Nephron (organoid): ENCODE measurements around the gene PROX2.

Experiments used
- H3K27ac Mint-ChIP-seq, 3 experiments: 2 replicates each; pipeline ENCODE4 v1.8.0; 2020; ENCODE audit warnings: mixed read lengths in 3 of 3, mild to moderate bottlenecking in 2 of 3, moderate library complexity in 1 of 3
- H3K27me3 Mint-ChIP-seq: 2 replicates; pipeline ENCODE4 v1.8.0; 2021; ENCODE audit warnings: low read depth, mild to moderate bottlenecking, moderate library complexity, mixed read lengths
- H3K36me3 Mint-ChIP-seq: 2 replicates; pipeline ENCODE4 v1.8.0; 2020; ENCODE audit warnings: low read depth, mixed read lengths
- H3K4me1 Mint-ChIP-seq: 2 replicates; pipeline ENCODE4 v1.8.0; 2020; ENCODE audit warnings: mixed read lengths
- H3K4me3 Mint-ChIP-seq, 3 experiments: 2 replicates each; pipeline ENCODE4 v1.8.0; 2020; ENCODE audit warnings: mild to moderate bottlenecking in 3 of 3, mixed read lengths in 3 of 3, moderate library complexity in 2 of 3
- H3K9me3 Mint-ChIP-seq: 2 replicates; pipeline ENCODE4 v1.8.0; 2020; ENCODE audit warnings: mixed read lengths
- CTCF ChIP-seq, 3 experiments: fragments of 200-600 bp; sonication (generic); IDR thresholded peaks; one replicate each; pipeline ENCODE4 v1.5.0; 2021; ENCODE audit warnings: antibody characterized with exemption in 3 of 3; ENCODE audit not compliant: unreplicated experiment in 3 of 3

The PROX2 gene

GRCh38 chr14:74868739-74869138 is 7.2 kb downstream of the PROX2 start:
- H3K4me1 Mint-ChIP-seq: no peaks in the 10 kb centered on the region
- peaks cover 4% of the 10 kb centered on the region for H3K27me3 Mint-ChIP-seq
- no peaks in the 10 kb centered on the region for H3K36me3 Mint-ChIP-seq
- no peak for TF ChIP-seq CTCF (IDR thresholded peaks at IDR 0.05; ENCODE audit: unreplicated experiment in 3 of 3)
- H3K4me3 Mint-ChIP-seq: no peak overlapping the region
- H3K27ac Mint-ChIP-seq: no peak overlapping the region
- H3K9me3 Mint-ChIP-seq: no peaks in the 10 kb centered on the region

DNA sequence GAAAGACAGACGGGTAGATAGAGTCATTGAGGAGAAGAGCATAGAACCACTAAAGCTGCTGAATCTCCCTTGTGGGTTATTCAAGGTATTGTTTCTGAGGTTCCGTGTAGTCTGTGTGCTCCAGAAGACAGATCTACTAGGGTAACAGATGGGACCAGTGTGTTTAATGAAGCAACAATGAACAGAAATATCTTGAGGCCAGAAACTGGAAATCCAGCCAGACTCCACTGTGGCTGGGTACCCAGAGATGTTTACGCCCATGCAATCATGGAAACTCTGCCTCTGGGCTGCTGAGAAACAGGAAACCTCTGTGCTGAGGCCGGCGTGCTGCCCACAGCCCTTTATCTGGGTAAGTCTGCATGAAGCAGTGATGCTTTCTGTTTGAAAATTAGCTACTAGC is 8.3 kb downstream of the PROX2 start:
- no peaks in the 10 kb centered on the region for H3K36me3 Mint-ChIP-seq
- no peak for TF ChIP-seq CTCF (IDR thresholded peaks at IDR 0.05; ENCODE audit: unreplicated experiment in 3 of 3)
- H3K9me3 Mint-ChIP-seq: no peaks in the 10 kb centered on the region
- no peaks in the 10 kb centered on the region for H3K4me1 Mint-ChIP-seq
- H3K27ac Mint-ChIP-seq: no peak overlapping the region
- H3K27me3 Mint-ChIP-seq: peaks cover 4% of the 10 kb centered on the region
- no peak overlapping the region for H3K4me3 Mint-ChIP-seq

- TF ChIP-seq CTCF (IDR thresholded peaks at IDR 0.05; ENCODE audit: unreplicated experiment in 3 of 3): no peak
- Mint-ChIP-seq H3K4me3 (no peak overlapping the region), H3K36me3 (no peaks in the 10 kb centered on the region), H3K27me3 (peaks cover 8% of the 10 kb centered on the region), H3K4me1 (no peaks in the 10 kb centered on the region), H3K9me3 (no peaks in the 10 kb centered on the region), H3K27ac (no peak overlapping the region)
Observed at GRCh38 chr14:74866708-74867389, 9.1 kb downstream of the PROX2 start.

- Mint-ChIP-seq H3K4me3 (no peak overlapping the region), H3K27me3 (peaks cover 12% of the 10 kb centered on the region), H3K27ac (no peak overlapping the region), H3K36me3 (no peaks in the 10 kb centered on the region), H3K4me1 (no peaks in the 10 kb centered on the region), H3K9me3 (no peaks in the 10 kb centered on the region)
- TF ChIP-seq CTCF (IDR thresholded peaks at IDR 0.05; ENCODE audit: unreplicated experiment in 3 of 3): no peak
Observed at GRCh38 chr14:74865156-74865555, 10.8 kb downstream of the PROX2 start.

GRCh38 chr14:74864198-74864597 is 11.7 kb downstream of the PROX2 start:
- H3K4me1 Mint-ChIP-seq: no peaks in the 10 kb centered on the region
- H3K36me3 Mint-ChIP-seq: no peaks in the 10 kb centered on the region
- peaks cover 12% of the 10 kb centered on the region for H3K27me3 Mint-ChIP-seq
- H3K9me3 Mint-ChIP-seq: no peaks in the 10 kb centered on the region
- no peak for TF ChIP-seq CTCF (IDR thresholded peaks at IDR 0.05; ENCODE audit: unreplicated experiment in 3 of 3)
- H3K4me3 Mint-ChIP-seq: no peak overlapping the region
- H3K27ac Mint-ChIP-seq: no peak overlapping the region

DNA sequence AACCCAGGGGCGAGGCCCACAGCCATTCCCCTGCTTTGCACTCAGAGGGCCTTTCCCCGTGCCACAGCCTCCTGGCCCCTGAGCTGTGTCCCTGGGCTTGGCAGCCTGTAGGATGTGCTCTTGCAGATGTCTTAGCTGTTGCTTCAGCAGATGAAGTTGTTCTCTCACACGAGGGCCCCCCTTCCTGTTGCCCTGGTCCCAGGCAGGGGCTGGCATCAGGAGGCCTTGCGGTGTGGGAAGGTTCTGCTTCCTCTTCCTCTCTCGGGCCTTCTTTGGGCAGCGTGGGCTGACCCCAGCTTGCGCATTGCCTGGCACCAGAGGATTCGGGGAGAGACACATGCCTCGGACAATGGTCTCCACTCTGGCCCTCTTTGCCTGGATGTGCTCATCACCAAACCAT is 12.7 kb downstream of the PROX2 start:
- no peaks in the 10 kb centered on the region for H3K9me3 Mint-ChIP-seq
- no peak overlapping the region for H3K4me3 Mint-ChIP-seq
- no peaks in the 10 kb centered on the region for H3K36me3 Mint-ChIP-seq
- H3K4me1 Mint-ChIP-seq: no peaks in the 10 kb centered on the region
- H3K27ac Mint-ChIP-seq: no peak overlapping the region
- H3K27me3 Mint-ChIP-seq: peaks cover 12% of the 10 kb centered on the region
- TF ChIP-seq CTCF (IDR thresholded peaks at IDR 0.05; ENCODE audit: unreplicated experiment in 3 of 3): no peak
